Vagina (tissue), 2 donors: ENCODE results near the gene FGGY. TPM values are rescaled to one million over a fixed set of nuclear protein-coding genes. Genes with fewer than 3 reads are reported as not detected.
"Not testable (repeated sequence)": the region's sequence is repeated elsewhere in the genome, so short reads cannot be mapped to it uniquely, and the experiment has no call there.

Source experiments
- DNase-seq, 2 donors: peaks; one replicate each; pipeline ENCODE4 v3.0.0-alpha.2; 2017; ENCODE audit errors: extremely low spot score in 2 of 2
- H3K27ac ChIP-seq: fragments of 200-600 bp; sonication (generic); one replicate; pipeline ENCODE4 v1.5.1; 2019
- H3K27me3 ChIP-seq: fragments of 200-600 bp; sonication (generic); one replicate; pipeline ENCODE4 v1.5.1; 2019
- H3K36me3 ChIP-seq, 2 donors: fragments of 200-600 bp; sonication (generic); one replicate each; pipeline ENCODE4 v1.5.1; 2017 to 2019
- H3K4me1 ChIP-seq: fragments of 200-600 bp; sonication (generic); one replicate; pipeline ENCODE4 v1.5.1; 2019
- H3K4me3 ChIP-seq, 2 donors: fragments of 200-600 bp; sonication (generic); 1 replicate in 1 of 2; 2 replicates in 1 of 2; pipeline ENCODE4 v1.5.1; 2016 to 2019
- H3K9me3 ChIP-seq: fragments of 200-600 bp; sonication (generic); one replicate; pipeline ENCODE4 v1.5.1; 2019
- CTCF ChIP-seq, 3 experiments: fragments of 450-650 bp in 2 of 3; fragments of 200-600 bp in 1 of 3; sonication (generic) in 1 of 3; IDR thresholded peaks; one replicate each; pipeline ENCODE4 v1.5.1; 2017 to 2019; ENCODE audit warnings: antibody characterized with exemption in 3 of 3, mild to moderate bottlenecking in 2 of 3, moderate library complexity in 2 of 3
- POLR2A ChIP-seq, 2 donors: fragments of 450-650 bp; IDR thresholded peaks; one replicate each; pipeline ENCODE4 v1.6.1; 2017; ENCODE audit warnings: antibody characterized with exemption in 2 of 2, mild to moderate bottlenecking in 2 of 2, moderate library complexity in 2 of 2
- POLR2AphosphoS5 ChIP-seq, 2 donors: sonication (generic); formaldehyde crosslinking; IDR thresholded peaks; one replicate each; pipeline ENCODE4 v1.9.0; 2017; ENCODE audit warnings: antibody characterized with exemption in 2 of 2, mild to moderate bottlenecking in 2 of 2, low read depth in 1 of 2; ENCODE audit not compliant: insufficient read depth in 1 of 2
- intact Hi-C: fragments of 100-400 bp; cut with DNase I; formaldehyde crosslinking; loops from one replicate; pipeline ENCODE4 v1.15.1; 2023
- total RNA-seq: library from RNA; depleted of rRNA; stranded (reverse); fragments of >200 nt; gene quantifications from one replicate; pipeline ENCODE4 v1.2.3, GENCODE V29; 2016

Gene FGGY
- total RNA-seq, 1 donor from 2014 or later, result 11.8 TPM

GRCh38 chr1:59530119-59530518 lies 233.2 kb downstream of the FGGY start:
- intact Hi-C loops, result no loop called here
- no peaks in the 10 kb centered on the region for H3K36me3 ChIP-seq
- no peak for TF ChIP-seq POLR2A (IDR thresholded peaks at IDR 0.05)
- TF ChIP-seq CTCF (IDR thresholded peaks at IDR 0.05), result no peak
- TF ChIP-seq POLR2AphosphoS5 (IDR thresholded peaks at IDR 0.05; ENCODE audit: insufficient read depth in 1 of 2, low read depth in 1 of 2), result no peak

GRCh38 chr1:59532102-59532501 lies 235.2 kb downstream of the FGGY start:
- TF ChIP-seq CTCF (IDR thresholded peaks at IDR 0.05) (no peak), POLR2A (IDR thresholded peaks at IDR 0.05) (no peak), POLR2AphosphoS5 (IDR thresholded peaks at IDR 0.05; ENCODE audit: insufficient read depth in 1 of 2, low read depth in 1 of 2) (no peak)
- Histone ChIP-seq H3K4me3 (no peak overlapping the region), H3K36me3 (no peaks in the 10 kb centered on the region), H3K9me3 (no peaks in the 10 kb centered on the region), H3K4me1 (no peaks in the 10 kb centered on the region), H3K27me3 (no peaks in the 10 kb centered on the region), H3K27ac (no peak overlapping the region)
- intact Hi-C loops, result no loop called here
- no peak for DNase-seq

More at GRCh38 chr1:59530119-59530518, 233.2 kb downstream of the FGGY start:
- H3K4me1 ChIP-seq, result no peaks in the 10 kb centered on the region
- H3K9me3 ChIP-seq, result no peaks in the 10 kb centered on the region
- no peak overlapping the region for H3K27ac ChIP-seq
- no peaks in the 10 kb centered on the region for H3K27me3 ChIP-seq
- no peak for DNase-seq
- H3K4me3 ChIP-seq, result no peak overlapping the region

GRCh38 chr1:59538476-59538875 lies 241.6 kb downstream of the FGGY start:
- intact Hi-C loops, H3K36me3 ChIP-seq: not testable (repeated sequence)

GRCh38 chr1:59539961-59540681 lies 243.2 kb downstream of the FGGY start:
- TF ChIP-seq POLR2AphosphoS5 (IDR thresholded peaks at IDR 0.05; ENCODE audit: insufficient read depth in 1 of 2, low read depth in 1 of 2), result no peak
- no peak for TF ChIP-seq POLR2A (IDR thresholded peaks at IDR 0.05)
- no peak for TF ChIP-seq CTCF (IDR thresholded peaks at IDR 0.05)

More at GRCh38 chr1:59538476-59538875, 241.6 kb downstream of the FGGY start:
- H3K9me3 ChIP-seq, H3K4me3 ChIP-seq, H3K27me3 ChIP-seq, DNase-seq, H3K4me1 ChIP-seq, H3K27ac ChIP-seq: not testable (repeated sequence)

GRCh38 chr1:59541161-59541560 lies 244.3 kb downstream of the FGGY start:
- intact Hi-C loops, result no loop called here
- no peak for TF ChIP-seq CTCF (IDR thresholded peaks at IDR 0.05)
- no peak for TF ChIP-seq POLR2AphosphoS5 (IDR thresholded peaks at IDR 0.05; ENCODE audit: insufficient read depth in 1 of 2, low read depth in 1 of 2)
- TF ChIP-seq POLR2A (IDR thresholded peaks at IDR 0.05), result no peak
- DNase-seq, result no peak
- Histone ChIP-seq H3K27me3 (no peaks in the 10 kb centered on the region), H3K36me3 (no peaks in the 10 kb centered on the region), H3K27ac (no peak overlapping the region), H3K4me1 (no peaks in the 10 kb centered on the region), H3K4me3 (no peak overlapping the region), H3K9me3 (no peaks in the 10 kb centered on the region)

More at GRCh38 chr1:59539961-59540681, 243.2 kb downstream of the FGGY start:
- H3K27ac ChIP-seq, result no peak overlapping the region
- H3K36me3 ChIP-seq, result no peaks in the 10 kb centered on the region
- no peak overlapping the region for H3K4me3 ChIP-seq
- intact Hi-C loops, result no loop called here
- no peaks in the 10 kb centered on the region for H3K9me3 ChIP-seq
- no peaks in the 10 kb centered on the region for H3K4me1 ChIP-seq
- H3K27me3 ChIP-seq, result no peaks in the 10 kb centered on the region
- no peak for DNase-seq
